Esophagus muscularis mucosa (tissue), 4 donors: Measurements from ENCODE around the gene SERPINE2. TPM values are rescaled to one million over a fixed set of nuclear protein-coding genes. Genes with fewer than 3 reads are reported as not detected.

ENCODE experiments used
- DNase-seq: peaks from one replicate; pipeline ENCODE4 v3.0.0-alpha.2; 2017; ENCODE audit errors: extremely low spot score
- H3K27ac ChIP-seq, 4 donors: fragments of 200-600 bp; sonication (generic); replicated peaks in 1 of 4; 1 replicate in 3 of 4; 2 replicates in 1 of 4; pipeline ENCODE4 v1.5.1; 2016 to 2019; ENCODE audit warnings: mild to moderate bottlenecking in 1 of 4
- H3K27me3 ChIP-seq, 4 donors: fragments of 200-600 bp; sonication (generic); one replicate each; pipeline versions ENCODE4 v1.5.1 to v1.6.0; 2016 to 2019
- H3K36me3 ChIP-seq, 4 donors: fragments of 200-600 bp; sonication (generic); one replicate each; pipeline ENCODE4 v1.5.1; 2016 to 2019
- H3K4me1 ChIP-seq, 4 donors: fragments of 200-600 bp; sonication (generic); one replicate each; pipeline ENCODE4 v1.5.1; 2016 to 2019
- H3K4me3 ChIP-seq, 4 donors: fragments of 200-600 bp; sonication (generic); 1 replicate in 2 of 4; 2 replicates in 2 of 4; pipeline ENCODE4 v1.5.1; 2016 to 2019; ENCODE audit warnings: mild to moderate bottlenecking in 4 of 4, moderate library complexity in 1 of 4
- H3K9me3 ChIP-seq, 4 donors: fragments of 200-600 bp; sonication (generic); 1 replicate in 3 of 4; 2 replicates in 1 of 4; pipeline ENCODE4 v1.5.1; 2016 to 2019
- CTCF ChIP-seq, 3 experiments: fragments of 200-600 bp in 2 of 3; fragments of 450-650 bp in 1 of 3; sonication (generic) in 2 of 3; IDR thresholded peaks; one replicate each; pipeline ENCODE4 v1.5.1; 2017 to 2019; ENCODE audit warnings: antibody characterized with exemption in 3 of 3, mild to moderate bottlenecking in 2 of 3, moderate library complexity in 1 of 3
- EP300 ChIP-seq: sonication (generic); formaldehyde crosslinking; IDR thresholded peaks from one replicate; pipeline ENCODE4 v1.6.1; 2017; ENCODE audit warnings: antibody characterized with exemption
- POLR2A ChIP-seq: fragments of 450-650 bp; IDR thresholded peaks from one replicate; pipeline ENCODE4 v1.6.1; 2017; ENCODE audit warnings: antibody characterized with exemption, moderate library complexity, mild to moderate bottlenecking, low read depth
- POLR2AphosphoS5 ChIP-seq, 2 donors: sonication (generic); formaldehyde crosslinking; IDR thresholded peaks; one replicate each; pipeline ENCODE4 v1.6.1; 2017; ENCODE audit warnings: antibody characterized with exemption in 2 of 2
- WGBS: methylation state at CpG from one replicate; pipeline ENCODE4 v1.1.5; 2018; 5-methylcytosine and 5-hydroxymethylcytosine counted together
- intact Hi-C: fragments of 100-400 bp; cut with DNase I; formaldehyde crosslinking; loops from one replicate; pipeline ENCODE4 v1.15.1; 2023
- total RNA-seq, 4 donors: library from RNA; depleted of rRNA; stranded (reverse); fragments of >200 nt; gene quantifications; one replicate each; pipeline versions ENCODE4 v1.1.0 to v1.2.1, GENCODE V29; 2016

SERPINE2 gene
- total RNA-seq, 4 donors from 2014 or later, result 20.4 to 126 (median 42.1) TPM

GRCh38 chr2:223980803-223981202 lies 58.3 kb downstream of the SERPINE2 start:
- WGBS, result 92% methylated on average over 4 of the region's 4 CpGs
- no peak for DNase-seq
- no peak for TF ChIP-seq POLR2AphosphoS5 (IDR thresholded peaks at IDR 0.05)
- TF ChIP-seq EP300, result no peak
- TF ChIP-seq POLR2A, result no peak
- no peak for TF ChIP-seq CTCF (IDR thresholded peaks at IDR 0.05)
- peaks cover 0 to 8% (median 0%) of the 10 kb centered on the region in 4 donors for H3K36me3 ChIP-seq
- H3K4me1 ChIP-seq, result no peaks in the 10 kb centered on the region
- H3K27me3 ChIP-seq, result no peaks in the 10 kb centered on the region
- no peak overlapping the region for H3K4me3 ChIP-seq
- no peaks in the 10 kb centered on the region for H3K9me3 ChIP-seq
- intact Hi-C loops, result no loop called here
- H3K27ac ChIP-seq, result no peak overlapping the region

- Histone ChIP-seq H3K9me3 (no peaks in the 10 kb centered on the region), H3K4me1 (no peaks in the 10 kb centered on the region), H3K4me3 (no peak overlapping the region), H3K36me3 (peaks cover 0 to 8% (median 0%) of the 10 kb centered on the region in 4 donors), H3K27me3 (no peaks in the 10 kb centered on the region), H3K27ac (no peak overlapping the region)
- 96% methylated on average over 1 of the region's 1 CpG for WGBS
- no peak for DNase-seq
- intact Hi-C loops, result no loop called here
- TF ChIP-seq CTCF (IDR thresholded peaks at IDR 0.05), result no peak
- TF ChIP-seq POLR2A, result no peak
- no peak for TF ChIP-seq POLR2AphosphoS5 (IDR thresholded peaks at IDR 0.05)
- no peak for TF ChIP-seq EP300
Observed at GRCh38 chr2:223980397-223980735, 58.7 kb downstream of the SERPINE2 start.

GRCh38 chr2:223979730-223980396 lies 59.2 kb downstream of the SERPINE2 start:
- no peaks in the 10 kb centered on the region for H3K4me1 ChIP-seq
- intact Hi-C loops, result no loop called here
- 90% methylated on average over 2 of the region's 2 CpGs for WGBS
- no peaks in the 10 kb centered on the region for H3K27me3 ChIP-seq
- H3K27ac ChIP-seq, result no peak overlapping the region
- no peak for TF ChIP-seq CTCF (IDR thresholded peaks at IDR 0.05)
- TF ChIP-seq POLR2AphosphoS5 (IDR thresholded peaks at IDR 0.05), result no peak
- TF ChIP-seq EP300, result no peak
- no peak for TF ChIP-seq POLR2A
- peaks cover 0 to 8% (median 0%) of the 10 kb centered on the region in 4 donors for H3K36me3 ChIP-seq
- no peak for DNase-seq
- H3K4me3 ChIP-seq, result no peak overlapping the region
- H3K9me3 ChIP-seq, result no peaks in the 10 kb centered on the region

GRCh38 chr2:223978451-223978850 lies 60.6 kb downstream of the SERPINE2 start:
- DNase-seq, result no peak
- Histone ChIP-seq H3K4me3 (no peak overlapping the region), H3K9me3 (no peaks in the 10 kb centered on the region), H3K4me1 (no peaks in the 10 kb centered on the region), H3K36me3 (no peaks in the 10 kb centered on the region), H3K27ac (no peak overlapping the region), H3K27me3 (no peaks in the 10 kb centered on the region)
- WGBS, result 91% methylated on average over 4 of the region's 4 CpGs
- TF ChIP-seq POLR2A (no peak), CTCF (IDR thresholded peaks at IDR 0.05) (no peak), EP300 (no peak), POLR2AphosphoS5 (IDR thresholded peaks at IDR 0.05) (no peak)
- intact Hi-C loops, result no loop called here
